Body of pancreas (tissue), 4 donors: ENCODE data around the gene TMEM201. TPM values are rescaled to one million over a fixed set of nuclear protein-coding genes. Genes with fewer than 3 reads are reported as not detected.

ENCODE experiments used
- ATAC-seq: fragments of 150-250 bp; one replicate; pipeline ENCODE4 v1.9.1; 2016
- DNase-seq, 4 donors: peaks; one replicate each; pipeline ENCODE4 v3.0.0-alpha.2; 2019
- H3K27ac ChIP-seq, 4 donors: fragments of 200-600 bp; sonication (generic); 1 replicate in 3 of 4; 2 replicates in 1 of 4; pipeline versions ENCODE4 v1.5.1 to v1.6.1; 2016 to 2019; ENCODE audit warnings: mild to moderate bottlenecking in 1 of 4, mixed read lengths in 1 of 4, moderate library complexity in 1 of 4
- H3K27me3 ChIP-seq, 2 donors: fragments of 200-600 bp; sonication (generic); one replicate each; pipeline ENCODE4 v1.6.0; 2016; ENCODE audit warnings: mild to moderate bottlenecking in 1 of 2
- H3K36me3 ChIP-seq, 2 donors: fragments of 200-600 bp; sonication (generic); replicated peaks in 1 of 2; 2 replicates each; pipeline ENCODE4 v1.5.1; 2016; ENCODE audit warnings: low read depth in 2 of 2; ENCODE audit not compliant: insufficient read depth in 1 of 2
- H3K4me1 ChIP-seq: fragments of 200-600 bp; sonication (generic); one replicate; pipeline ENCODE4 v1.6.0; 2016
- H3K4me3 ChIP-seq, 2 donors: fragments of 200-600 bp; sonication (generic); 1 replicate in 1 of 2; 2 replicates in 1 of 2; pipeline ENCODE4 v1.5.1; 2016 to 2019
- H3K9me3 ChIP-seq, 3 donors: fragments of 200-600 bp; sonication (generic); 1 replicate in 2 of 3; 2 replicates in 1 of 3; pipeline ENCODE4 v1.5.1; 2016
- POLR2A ChIP-seq, 3 donors: fragments of 450-650 bp; IDR thresholded peaks; one replicate each; pipeline ENCODE4 v1.6.1; 2016; ENCODE audit warnings: antibody characterized with exemption in 3 of 3, mild to moderate bottlenecking in 2 of 3
- WGBS, 2 donors: methylation state at CpG; one replicate each; pipeline ENCODE4 v1.1.5; 2017; 5-methylcytosine and 5-hydroxymethylcytosine counted together
- intact Hi-C: fragments of 100-400 bp; cut with DNase I; formaldehyde crosslinking; loops from one replicate; pipeline ENCODE4 v1.15.1; 2023
- total RNA-seq, 2 donors: library from RNA; depleted of rRNA; stranded (reverse); fragments of >200 nt; gene quantifications; one replicate each; pipeline ENCODE4 v1.1.0, GENCODE V29; 2016
- TF ChIP-seq, protein P1 (sequence below), 7 experiments: fragments of 450-650 bp in 4 of 7; fragments of 200-600 bp in 3 of 7; sonication (generic) in 3 of 7; IDR thresholded peaks; one replicate each; pipeline ENCODE4 v1.5.1; 2016 to 2019; ENCODE audit warnings: antibody characterized with exemption in 7 of 7

Gene TMEM201
- total RNA-seq, 2 donors from 2014 or later = 7.3 to 12.5 TPM

DNA sequence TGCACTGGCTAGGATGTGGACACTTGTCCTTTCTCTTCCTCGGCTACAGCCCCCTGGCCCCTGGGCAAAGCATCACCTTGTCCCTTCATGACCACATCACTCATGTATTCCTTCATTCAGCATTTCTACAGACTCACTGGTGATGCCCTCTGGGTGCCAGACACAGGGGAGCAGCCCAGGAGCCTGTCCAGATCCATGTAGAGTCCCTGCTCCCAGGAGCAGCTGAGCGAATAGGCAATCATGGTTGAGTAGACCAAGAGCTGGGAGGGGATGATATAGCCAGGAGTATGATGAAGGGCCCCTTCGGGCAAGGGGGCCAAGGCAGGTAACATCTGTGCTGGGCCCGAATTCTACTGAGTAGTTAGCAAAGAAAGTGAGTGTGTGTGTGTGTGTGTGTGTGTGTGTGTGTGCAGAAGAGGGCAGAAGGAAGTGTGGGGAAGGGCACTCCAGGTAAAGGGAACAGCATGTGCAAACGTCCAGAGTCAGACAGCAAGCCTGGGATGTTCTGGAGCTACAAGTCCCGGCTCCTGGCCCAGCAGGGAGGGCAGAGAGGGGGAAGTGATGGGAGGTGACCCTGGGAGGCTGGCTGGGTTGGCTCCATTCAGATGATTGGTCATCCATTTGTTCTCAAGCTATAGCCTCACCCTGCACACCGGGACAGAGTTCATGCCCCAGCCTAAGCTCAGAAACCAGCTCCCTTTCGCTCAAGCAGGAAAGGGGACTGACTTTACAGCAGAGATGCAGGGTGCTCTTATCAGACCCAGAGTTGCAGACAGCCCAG lies 41.8 kb downstream of the TMEM201 start:
- H3K4me1 ChIP-seq = no peaks in the 10 kb centered on the region
- H3K36me3 ChIP-seq = no peaks in the 10 kb centered on the region
- no peaks in the 10 kb centered on the region for H3K27me3 ChIP-seq
- 58 to 69% methylated on average over 8 of the region's 8 CpGs for WGBS, 2 donors
- TF ChIP-seq, protein P1, sequence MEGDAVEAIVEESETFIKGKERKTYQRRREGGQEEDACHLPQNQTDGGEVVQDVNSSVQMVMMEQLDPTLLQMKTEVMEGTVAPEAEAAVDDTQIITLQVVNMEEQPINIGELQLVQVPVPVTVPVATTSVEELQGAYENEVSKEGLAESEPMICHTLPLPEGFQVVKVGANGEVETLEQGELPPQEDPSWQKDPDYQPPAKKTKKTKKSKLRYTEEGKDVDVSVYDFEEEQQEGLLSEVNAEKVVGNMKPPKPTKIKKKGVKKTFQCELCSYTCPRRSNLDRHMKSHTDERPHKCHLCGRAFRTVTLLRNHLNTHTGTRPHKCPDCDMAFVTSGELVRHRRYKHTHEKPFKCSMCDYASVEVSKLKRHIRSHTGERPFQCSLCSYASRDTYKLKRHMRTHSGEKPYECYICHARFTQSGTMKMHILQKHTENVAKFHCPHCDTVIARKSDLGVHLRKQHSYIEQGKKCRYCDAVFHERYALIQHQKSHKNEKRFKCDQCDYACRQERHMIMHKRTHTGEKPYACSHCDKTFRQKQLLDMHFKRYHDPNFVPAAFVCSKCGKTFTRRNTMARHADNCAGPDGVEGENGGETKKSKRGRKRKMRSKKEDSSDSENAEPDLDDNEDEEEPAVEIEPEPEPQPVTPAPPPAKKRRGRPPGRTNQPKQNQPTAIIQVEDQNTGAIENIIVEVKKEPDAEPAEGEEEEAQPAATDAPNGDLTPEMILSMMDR (IDR thresholded peaks at IDR 0.05) = no peak
- no peak for TF ChIP-seq POLR2A (IDR thresholded peaks at IDR 0.05)
- intact Hi-C loops = loop anchor here (10.0 kb wide), 1 partner anchor 234 kb away; no protein-coding TSS in a partner anchor
- H3K4me3 ChIP-seq = no peak overlapping the region
- no peaks in the 10 kb centered on the region for H3K9me3 ChIP-seq
- H3K27ac ChIP-seq = no peak overlapping the region
- no peak for DNase-seq
- ATAC-seq = no peak

DNA sequence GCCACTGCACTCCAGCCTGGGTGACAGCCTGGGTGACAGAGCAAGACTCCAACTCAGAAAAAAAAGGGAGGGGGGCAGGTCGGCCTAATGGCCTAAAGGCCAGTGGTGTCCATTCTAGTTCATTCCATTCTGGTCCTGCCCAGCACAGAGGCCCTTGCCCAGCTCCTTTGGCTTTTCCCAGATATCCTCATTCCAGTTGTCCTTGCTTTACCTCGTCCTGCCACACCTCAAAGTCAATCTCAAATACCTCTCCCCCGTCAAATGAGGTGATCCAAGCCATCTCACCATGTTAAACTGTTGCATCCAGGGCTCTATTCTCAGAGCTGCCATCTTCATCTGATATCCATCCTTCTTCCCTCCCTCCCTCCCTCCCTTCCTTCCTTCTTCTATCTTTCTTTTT lies 42.9 kb downstream of the TMEM201 start:
- no peak for TF ChIP-seq POLR2A (IDR thresholded peaks at IDR 0.05)
- TF ChIP-seq, protein P1 (IDR thresholded peaks at IDR 0.05) = no peak
- H3K27me3 ChIP-seq = no peaks in the 10 kb centered on the region
- ATAC-seq = no peak
- H3K4me3 ChIP-seq = no peak overlapping the region
- no peak overlapping the region for H3K27ac ChIP-seq
- no peaks in the 10 kb centered on the region for H3K9me3 ChIP-seq
- no peak for DNase-seq
- no peaks in the 10 kb centered on the region for H3K36me3 ChIP-seq
- no peaks in the 10 kb centered on the region for H3K4me1 ChIP-seq
- 76 to 81% methylated on average over 3 of the region's 3 CpGs for WGBS, 2 donors
- intact Hi-C loops = loop anchor here (10.0 kb wide), 1 partner anchor 233 kb away; no protein-coding TSS in a partner anchor

DNA sequence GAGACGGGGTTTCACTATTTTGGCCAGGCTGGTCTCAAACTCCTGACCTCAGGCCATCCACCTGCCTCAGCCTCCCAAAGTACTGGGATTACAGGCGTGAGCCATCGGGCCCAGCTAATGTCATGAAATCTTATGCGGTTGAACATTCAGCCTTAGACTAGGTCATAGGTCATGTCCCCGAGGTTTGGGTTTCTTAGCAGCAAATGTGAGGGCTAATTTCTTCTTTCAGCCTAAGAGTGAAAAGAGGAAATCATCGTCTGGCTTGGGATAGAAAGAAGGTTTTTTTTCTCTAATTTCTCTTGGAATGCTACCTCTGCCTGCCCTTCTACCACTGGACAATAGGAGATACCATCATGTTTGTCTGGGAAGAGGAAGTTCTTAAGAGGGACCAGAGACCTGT lies 44.8 kb downstream of the TMEM201 start:
- no peaks in the 10 kb centered on the region for H3K36me3 ChIP-seq
- ATAC-seq = no peak
- no peaks in the 10 kb centered on the region for H3K9me3 ChIP-seq
- no peak for TF ChIP-seq POLR2A (IDR thresholded peaks at IDR 0.05)
- TF ChIP-seq, protein P1 (IDR thresholded peaks at IDR 0.05) = no peak
- 74 to 89% methylated on average over 6 of the region's 6 CpGs for WGBS, 2 donors
- H3K4me1 ChIP-seq = no peaks in the 10 kb centered on the region
- intact Hi-C loops = loop anchor here (10.0 kb wide), 1 partner anchor 231 kb away; no protein-coding TSS in a partner anchor
- H3K27ac ChIP-seq = no peak overlapping the region
- H3K27me3 ChIP-seq = no peaks in the 10 kb centered on the region
- no peak for DNase-seq
- no peak overlapping the region for H3K4me3 ChIP-seq

DNA sequence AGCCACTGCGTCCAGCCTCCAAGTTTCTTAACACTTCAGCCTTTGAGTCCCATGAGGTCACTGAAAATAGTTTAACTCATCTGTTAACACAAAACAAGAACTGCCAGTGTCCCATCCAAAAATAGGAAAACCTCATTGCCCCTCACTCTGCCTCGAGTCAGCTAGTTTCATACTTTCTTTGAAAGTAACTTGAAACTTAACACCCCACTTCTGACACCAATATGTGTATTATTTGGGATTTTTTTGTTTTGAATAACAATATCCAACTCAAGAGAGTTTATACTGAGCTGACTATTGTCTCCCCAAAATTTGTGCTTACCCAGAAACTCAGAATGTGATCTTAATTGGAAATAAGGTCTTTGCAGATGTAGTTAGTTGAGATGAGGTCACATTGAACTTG lies 45.9 kb downstream of the TMEM201 start:
- H3K9me3 ChIP-seq = no peaks in the 10 kb centered on the region
- no peak overlapping the region for H3K4me3 ChIP-seq
- no peaks in the 10 kb centered on the region for H3K4me1 ChIP-seq
- 83 to 86% methylated on average over 2 of the region's 2 CpGs for WGBS, 2 donors
- DNase-seq (no peak), ATAC-seq (no peak)
- no peaks in the 10 kb centered on the region for H3K27me3 ChIP-seq
- H3K27ac ChIP-seq = no peak overlapping the region
- TF ChIP-seq, protein P1 (IDR thresholded peaks at IDR 0.05) = no peak
- TF ChIP-seq POLR2A (IDR thresholded peaks at IDR 0.05) = no peak
- intact Hi-C loops = loop anchor here (10.0 kb wide), 1 partner anchor 230 kb away; no protein-coding TSS in a partner anchor
- no peaks in the 10 kb centered on the region for H3K36me3 ChIP-seq
